Spinal cord (tissue), 4 donors: ENCODE measurements around the gene TYW3. TPM values are rescaled to one million over a fixed set of nuclear protein-coding genes. Genes with fewer than 3 reads are reported as not detected.

ENCODE experiments used
- polyA plus RNA-seq, 2 donors: library from polyadenylated mRNA; unstranded; fragments of 120-200 nt; gene quantifications; one replicate each; pipeline ENCODE4 v1.2.1, GENCODE V29; 2013; ENCODE audit not compliant: insufficient read length in 2 of 2
- total RNA-seq, 2 donors: library from RNA; depleted of rRNA in 1 of 2; stranded (reverse); fragments of 120-200 nt in 1 of 2; fragments of >200 nt in 1 of 2; gene quantifications; one replicate each; pipeline versions ENCODE4 v1.2.3 to v1.2.4, GENCODE V29; 2013 to 2014

TYW3 gene
- total and polyA plus RNA-seq, 4 donors, result 14.5 to 19.7 (median 18.0) TPM

Other genes with a start within 250 kb of the TYW3 start
- under 1 TPM; 0.06 to 0.40 TPM for gene LRRC53, start 220.5 kb upstream of the TYW3 start, total RNA-seq
- gene LRRC53, start 220.5 kb upstream of the TYW3 start, polyA plus RNA-seq, result under 1 TPM; 0.05 to 0.06 TPM
- 10 to 100 TPM in 1 of 2 donors, 1 to 10 TPM in 1; 5.7 to 12.9 TPM for gene ERICH3, start 59.4 kb upstream of the TYW3 start, total RNA-seq
- gene ERICH3, start 59.4 kb upstream of the TYW3 start, polyA plus RNA-seq, result 10 to 100 TPM; 13.5 to 16.0 TPM
- 10 to 100 TPM; 26.7 to 29.8 TPM for gene CRYZ, start 102 bp upstream of the TYW3 start, total RNA-seq
- gene CRYZ, start 102 bp upstream of the TYW3 start, polyA plus RNA-seq, result 10 to 100 TPM; 21.7 to 27.5 TPM